ENCODE data around the gene XPO5. TPM values are rescaled to one million over a fixed set of nuclear protein-coding genes. Genes with fewer than 3 reads are reported as not detected.

Gene XPO5
- total RNA-seq, 1 experiment from 2014 or later, result 77.4 TPM

- no peaks in the 10 kb centered on the region for H3K9me3 ChIP-seq (ENCODE audit: control insufficient read depth in 1 of 2, insufficient read depth in 1 of 2, low read depth in 1 of 2, low read length in 2 of 2)
- no peak overlapping the region for H3K27ac ChIP-seq (ENCODE audit: low read depth, low read length)
- intact Hi-C loops (cut with micrococcal nuclease), result no loop called here
- no peaks in the 10 kb centered on the region for H3K27me3 ChIP-seq (ENCODE audit: insufficient read depth, low read length)
- no peak overlapping the region for H3K4me2 ChIP-seq (ENCODE audit: low read length)
- H4K20me1 ChIP-seq (ENCODE audit: insufficient read depth), result no peaks in the 10 kb centered on the region
- no peak overlapping the region for H2AFZ ChIP-seq (ENCODE audit: low read depth, low read length, poor library complexity, severe bottlenecking)
- H3K4me3 ChIP-seq (replicated peaks in 1 of 2; ENCODE audit: low read depth in 1 of 2, low read length in 2 of 2), result no peak overlapping the region
- H3K4me1 ChIP-seq (ENCODE audit: control insufficient read depth in 1 of 2, insufficient read depth in 2 of 2, low read length in 2 of 2), result no peaks in the 10 kb centered on the region
- no peak for TF ChIP-seq JUND (IDR thresholded peaks at IDR 0.05)
- no peak for TF ChIP-seq CTCF (IDR thresholded peaks at IDR 0.05 in 2 of 3, conservative IDR thresholded peaks at IDR 0.05 in 1 of 3; ENCODE audit: borderline replicate concordance in 1 of 3, insufficient read depth in 1 of 3, low read depth in 2 of 3, low read length in 2 of 3)
- TF ChIP-seq SP1 (IDR thresholded peaks at IDR 0.05; ENCODE audit: low read depth), result no peak
- no peak for TF ChIP-seq POLR2A (IDR thresholded peaks at IDR 0.05; ENCODE audit: borderline replicate concordance, extremely low read depth, insufficient read depth, insufficient read length)
- no peak for TF ChIP-seq CEBPB (IDR thresholded peaks at IDR 0.05; ENCODE audit: low read depth)
- no peak for TF ChIP-seq EGR1 (IDR thresholded peaks at IDR 0.05; ENCODE audit: low read depth)
- no peak for TF ChIP-seq ZFX (IDR thresholded peaks at IDR 0.05)
- TF ChIP-seq YY1 (IDR thresholded peaks at IDR 0.05; ENCODE audit: extremely low read depth, insufficient replicate concordance, low read depth, low read length), result no peak
- no peak for TF ChIP-seq ELF1 (IDR thresholded peaks at IDR 0.05; ENCODE audit: borderline replicate concordance, low read depth)
- TF ChIP-seq, protein P1, sequence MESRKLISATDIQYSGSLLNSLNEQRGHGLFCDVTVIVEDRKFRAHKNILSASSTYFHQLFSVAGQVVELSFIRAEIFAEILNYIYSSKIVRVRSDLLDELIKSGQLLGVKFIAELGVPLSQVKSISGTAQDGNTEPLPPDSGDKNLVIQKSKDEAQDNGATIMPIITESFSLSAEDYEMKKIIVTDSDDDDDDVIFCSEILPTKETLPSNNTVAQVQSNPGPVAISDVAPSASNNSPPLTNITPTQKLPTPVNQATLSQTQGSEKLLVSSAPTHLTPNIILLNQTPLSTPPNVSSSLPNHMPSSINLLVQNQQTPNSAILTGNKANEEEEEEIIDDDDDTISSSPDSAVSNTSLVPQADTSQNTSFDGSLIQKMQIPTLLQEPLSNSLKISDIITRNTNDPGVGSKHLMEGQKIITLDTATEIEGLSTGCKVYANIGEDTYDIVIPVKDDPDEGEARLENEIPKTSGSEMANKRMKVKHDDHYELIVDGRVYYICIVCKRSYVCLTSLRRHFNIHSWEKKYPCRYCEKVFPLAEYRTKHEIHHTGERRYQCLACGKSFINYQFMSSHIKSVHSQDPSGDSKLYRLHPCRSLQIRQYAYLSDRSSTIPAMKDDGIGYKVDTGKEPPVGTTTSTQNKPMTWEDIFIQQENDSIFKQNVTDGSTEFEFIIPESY (IDR thresholded peaks at IDR 0.05; ENCODE audit: extremely low read depth, insufficient replicate concordance, low read length), result no peak
- TF ChIP-seq EZH2 (IDR thresholded peaks at IDR 0.05), result no peak
- no peak for TF ChIP-seq FOSL1 (IDR thresholded peaks at IDR 0.05; ENCODE audit: low read depth)
- TF ChIP-seq POLR2AphosphoS5 (IDR thresholded peaks at IDR 0.05; ENCODE audit: low read depth, low read length), result no peak
- no peak for TF ChIP-seq REST (IDR thresholded peaks at IDR 0.05; ENCODE audit: low read depth)
- no peak overlapping the region for H3K9ac ChIP-seq (ENCODE audit: low read length)
- no TSS peak for BruUV-seq (replicated peaks)
- DNase-seq (ENCODE audit: low read depth, low spot score) (no peak), ATAC-seq (no peak)
- CTCF ChIA-PET, result no interaction called here
- H3K9me2 ChIP-seq (ENCODE audit: insufficient read depth), result no peaks in the 10 kb centered on the region
- POLR2A ChIA-PET, result no interaction called here
- H3K79me2 ChIP-seq (ENCODE audit: insufficient read depth, low read length), result peaks cover 17% of the 10 kb centered on the region
- RAD21 ChIA-PET (ENCODE audit: low non-redundant PET in 1 of 2, low total read pairs in 2 of 2, uncharacterized antibody in 2 of 2, unreplicated experiment in 2 of 2), result no interaction called here
- peaks cover 37 to 52% of the 10 kb centered on the region in 2 experiments; a peak in 3 of 4 replicates for H3K36me3 ChIP-seq (ENCODE audit: control insufficient read depth in 1 of 2, insufficient read depth in 2 of 2, low read length in 2 of 2)
These were observed 33.9 kb downstream of the XPO5 start for GRCh38 chr6:43541774-43542471.

Data from HCT116 (cell line).